ENCODE results near the gene TRIM50. TPM values are rescaled to one million over a fixed set of nuclear protein-coding genes. Genes with fewer than 3 reads are reported as not detected.
"Not testable (repeated sequence)": the region's sequence is repeated elsewhere in the genome, so short reads cannot be mapped to it uniquely, and the experiment has no call there.

TRIM50 gene
- total RNA-seq, 1 donor from 2014 or later = 0.32 TPM

DNA sequence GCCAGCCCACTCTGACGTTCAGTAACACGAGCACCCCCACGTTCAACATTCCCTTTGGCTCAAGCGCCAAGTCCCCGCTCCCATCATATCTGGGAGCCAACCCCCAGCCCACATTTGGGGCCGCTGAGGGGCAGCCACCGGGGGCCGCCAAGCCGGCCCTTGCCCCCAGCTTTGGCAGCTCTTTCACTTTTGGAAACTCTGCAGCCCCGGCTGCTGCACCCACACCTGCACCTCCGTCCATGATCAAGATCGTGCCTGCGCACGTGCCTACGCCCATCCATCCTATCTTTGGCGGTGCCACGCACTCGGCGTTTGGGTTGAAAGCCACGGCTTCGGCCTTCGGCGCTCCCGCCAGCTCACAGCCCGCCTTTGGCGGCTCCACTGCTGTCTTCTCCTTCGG is 30.2 kb downstream of the TRIM50 start:
- intact Hi-C loops (cut with DNase I); ATAC-seq; DNase-seq (ENCODE audit: missing footprints): not testable (repeated sequence)

DNA sequence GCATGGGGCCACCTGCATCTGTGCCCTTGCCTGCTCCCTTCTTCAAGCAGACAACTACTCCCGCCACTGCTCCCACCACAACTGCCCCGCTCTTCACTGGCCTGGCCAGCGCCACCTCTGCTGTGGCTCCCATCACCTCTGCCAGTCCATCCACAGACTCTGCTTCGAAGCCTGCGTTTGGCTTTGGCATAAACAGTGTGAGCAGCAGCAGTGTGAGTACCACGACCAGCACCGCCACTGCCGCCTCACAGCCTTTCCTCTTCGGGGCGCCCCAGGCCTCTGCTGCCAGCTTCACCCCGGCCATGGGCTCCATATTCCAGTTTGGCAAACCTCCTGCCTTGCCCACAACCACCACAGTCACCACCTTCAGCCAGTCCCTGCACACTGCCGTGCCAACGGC is 30.6 kb downstream of the TRIM50 start:
- ATAC-seq; intact Hi-C loops (cut with DNase I); DNase-seq (ENCODE audit: missing footprints): not testable (repeated sequence)

DNA sequence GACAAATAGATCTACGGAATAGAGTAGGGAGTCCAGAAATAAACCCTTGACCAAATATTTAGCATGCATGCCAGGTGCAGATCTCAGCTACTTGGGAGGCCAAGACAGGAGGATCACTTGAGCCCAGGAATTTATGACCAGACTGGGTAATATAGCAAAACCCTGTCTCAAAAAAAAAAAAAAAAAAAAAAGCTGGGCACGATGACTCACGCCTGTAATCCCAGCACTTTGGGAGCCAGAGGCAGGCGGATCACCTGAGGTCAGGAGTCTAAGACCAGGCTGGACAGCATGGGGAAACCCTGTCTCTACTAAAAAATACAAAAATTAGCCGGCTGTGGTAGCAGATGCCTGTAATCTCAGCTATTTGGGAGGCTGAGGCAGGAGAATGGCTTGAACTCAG is 50.7 kb downstream of the TRIM50 start:
- intact Hi-C loops (cut with DNase I); ATAC-seq; DNase-seq (ENCODE audit: missing footprints): not testable (repeated sequence)

DNA sequence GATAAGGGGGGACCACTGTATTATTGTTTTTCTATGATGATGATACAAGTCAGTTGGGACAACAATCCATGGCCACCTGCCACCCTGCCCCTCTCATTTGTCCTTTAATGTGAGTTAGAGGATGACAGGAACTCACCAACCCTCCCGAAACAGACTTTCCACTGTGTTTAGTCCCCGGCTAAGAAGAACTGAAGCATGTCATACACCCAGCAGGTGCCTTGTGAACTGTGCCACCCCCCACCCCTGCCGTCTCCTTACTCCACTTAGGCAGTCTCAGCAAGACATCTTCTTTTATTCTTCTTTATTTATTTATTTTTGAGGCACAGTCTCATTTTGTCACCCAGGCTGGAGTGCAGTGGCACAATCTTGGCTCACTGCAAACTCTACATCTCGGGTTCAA is 60.1 kb downstream of the TRIM50 start:
- intact Hi-C loops (cut with DNase I); DNase-seq (ENCODE audit: missing footprints); ATAC-seq: not testable (repeated sequence)

DNA sequence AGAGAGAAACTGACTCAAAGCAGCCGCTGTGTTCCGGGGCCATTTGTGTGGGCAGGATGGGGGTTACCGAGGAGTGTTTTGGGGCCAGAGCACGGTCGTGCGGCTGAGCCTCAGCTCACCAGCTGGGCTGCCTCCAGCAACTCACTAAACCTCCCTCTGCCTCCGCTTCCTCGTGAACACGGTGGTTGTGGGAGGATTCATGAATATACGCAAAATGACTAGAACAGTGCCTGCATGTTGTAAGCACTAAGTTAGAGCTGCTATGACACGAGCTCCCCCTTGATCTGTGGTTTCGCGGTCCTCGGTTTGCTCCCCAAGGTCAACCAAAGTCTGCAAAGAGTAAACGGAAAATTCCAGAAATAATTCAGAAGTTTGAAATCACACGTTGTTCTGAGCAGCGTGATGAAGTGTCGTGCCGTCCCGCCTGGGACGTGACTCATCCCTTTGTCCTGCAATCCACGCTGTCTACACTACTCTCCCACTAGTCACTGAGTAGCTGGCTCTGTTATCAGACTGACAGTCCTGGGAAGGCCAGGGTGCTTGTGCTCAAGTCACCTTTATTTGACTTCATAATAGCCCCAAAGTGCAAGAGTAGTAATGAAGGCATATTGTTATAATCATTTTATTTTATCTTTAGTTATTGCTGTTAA is 61.0 kb downstream of the TRIM50 start:
- intact Hi-C loops (cut with DNase I); DNase-seq (ENCODE audit: missing footprints): not testable (repeated sequence)
- ATAC-seq = peak; percentile 90

Other genes with a start within 250 kb of the TRIM50 start
- not detected for gene SPDYE9, start 242.0 kb downstream of the TRIM50 start, total RNA-seq
- 16.6 TPM for gene NSUN5, start 19.3 kb downstream of the TRIM50 start, total RNA-seq
- not detected for gene FKBP6, start 79 bp upstream of the TRIM50 start, total RNA-seq
- 0.46 TPM for gene FZD9, start 105.7 kb upstream of the TRIM50 start, total RNA-seq
- gene BAZ1B, start 194.2 kb upstream of the TRIM50 start, total RNA-seq = 40.9 TPM
- gene BCL7B, start 229.6 kb upstream of the TRIM50 start, total RNA-seq = 71.5 TPM

Data from Right ventricle myocardium inferior (tissue), 1 donor.